ENCODE data around the gene ZGLP1.
A peak's percentile ranks its signal among the peaks of the same experiment; 100 is the strongest.

The ZGLP1 gene

DNA sequence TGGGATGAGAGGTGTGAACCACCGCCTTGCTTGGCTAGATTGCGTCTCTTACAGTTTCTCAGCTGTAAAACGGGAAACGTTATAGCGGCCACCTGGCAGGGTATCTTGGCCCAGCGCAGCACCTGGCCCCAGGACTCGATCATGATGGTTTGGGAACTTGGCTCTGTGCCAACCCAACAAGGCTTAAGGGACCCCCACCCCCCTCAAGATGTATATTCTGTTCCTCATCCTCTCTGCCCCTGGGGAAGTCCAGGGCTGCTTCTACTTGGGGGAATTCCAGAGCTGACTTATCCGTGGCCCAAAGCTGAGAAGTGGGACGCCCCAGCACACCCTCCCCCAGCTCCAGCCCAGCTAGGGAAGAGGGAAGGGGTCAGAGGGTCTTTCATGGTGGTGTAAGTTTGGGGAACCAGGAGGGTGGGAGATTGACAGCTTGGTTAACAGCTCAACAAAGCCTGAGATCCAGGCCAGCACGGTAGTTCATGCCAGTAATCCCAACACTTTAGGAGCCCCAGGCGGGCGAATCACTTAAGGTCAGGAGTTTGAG, 38.0 kb downstream of the ZGLP1 start:
- no peak for DNase-seq

DNA sequence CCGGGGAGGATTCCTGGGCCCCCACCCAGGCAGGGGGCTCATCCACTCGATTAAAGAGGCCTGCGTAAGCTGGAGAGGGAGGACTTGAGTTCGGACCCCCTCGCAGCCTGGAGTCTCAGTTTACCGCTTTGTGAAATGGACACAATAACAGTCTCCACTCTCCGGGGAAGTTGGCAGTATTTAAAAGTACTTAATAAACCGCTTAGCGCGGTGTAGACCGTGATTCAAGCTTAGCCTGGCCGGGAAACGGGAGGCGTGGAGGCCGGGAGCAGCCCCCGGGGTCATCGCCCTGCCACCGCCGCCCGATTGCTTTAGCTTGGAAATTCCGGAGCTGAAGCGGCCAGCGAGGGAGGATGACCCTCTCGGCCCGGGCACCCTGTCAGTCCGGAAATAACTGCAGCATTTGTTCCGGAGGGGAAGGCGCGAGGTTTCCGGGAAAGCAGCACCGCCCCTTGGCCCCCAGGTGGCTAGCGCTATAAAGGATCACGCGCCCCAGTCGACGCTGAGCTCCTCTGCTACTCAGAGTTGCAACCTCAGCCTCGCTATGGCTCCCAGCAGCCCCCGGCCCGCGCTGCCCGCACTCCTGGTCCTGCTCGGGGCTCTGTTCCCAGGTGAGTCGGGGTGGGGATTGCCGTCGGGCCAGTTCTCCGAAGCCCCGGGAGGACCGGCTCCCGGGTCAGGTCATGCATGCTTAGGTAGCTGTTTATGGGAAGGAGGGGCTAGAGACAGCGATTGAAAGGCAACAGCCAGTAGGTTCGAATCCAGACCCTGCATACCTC, 38.8 kb downstream of the ZGLP1 start, which contains the start of gene ICAM1:
TSS of gene ICAM1 (plus strand) at position 505 of the 779 bp plus-strand sequence. CDS start at position 545, 40 bp downstream.
- no peak for DNase-seq

DNA sequence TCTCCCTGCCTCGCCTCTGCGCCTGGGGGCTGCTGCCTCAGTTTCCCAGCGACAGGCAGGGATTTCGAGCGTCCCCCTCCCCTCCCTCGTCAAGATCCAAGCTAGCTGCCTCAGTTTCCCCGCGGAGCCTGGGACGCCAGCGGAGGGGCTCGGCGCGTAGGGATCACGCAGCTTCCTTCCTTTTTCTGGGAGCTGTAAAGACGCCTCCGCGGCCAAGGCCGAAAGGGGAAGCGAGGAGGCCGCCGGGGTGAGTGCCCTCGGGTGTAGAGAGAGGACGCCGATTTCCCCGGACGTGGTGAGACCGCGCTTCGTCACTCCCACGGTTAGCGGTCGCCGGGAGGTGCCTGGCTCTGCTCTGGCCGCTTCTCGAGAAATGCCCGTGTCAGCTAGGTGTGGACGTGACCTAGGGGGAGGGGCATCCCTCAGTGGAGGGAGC, 39.4 kb downstream of the ZGLP1 start:
- DNase-seq, result no peak

DNA sequence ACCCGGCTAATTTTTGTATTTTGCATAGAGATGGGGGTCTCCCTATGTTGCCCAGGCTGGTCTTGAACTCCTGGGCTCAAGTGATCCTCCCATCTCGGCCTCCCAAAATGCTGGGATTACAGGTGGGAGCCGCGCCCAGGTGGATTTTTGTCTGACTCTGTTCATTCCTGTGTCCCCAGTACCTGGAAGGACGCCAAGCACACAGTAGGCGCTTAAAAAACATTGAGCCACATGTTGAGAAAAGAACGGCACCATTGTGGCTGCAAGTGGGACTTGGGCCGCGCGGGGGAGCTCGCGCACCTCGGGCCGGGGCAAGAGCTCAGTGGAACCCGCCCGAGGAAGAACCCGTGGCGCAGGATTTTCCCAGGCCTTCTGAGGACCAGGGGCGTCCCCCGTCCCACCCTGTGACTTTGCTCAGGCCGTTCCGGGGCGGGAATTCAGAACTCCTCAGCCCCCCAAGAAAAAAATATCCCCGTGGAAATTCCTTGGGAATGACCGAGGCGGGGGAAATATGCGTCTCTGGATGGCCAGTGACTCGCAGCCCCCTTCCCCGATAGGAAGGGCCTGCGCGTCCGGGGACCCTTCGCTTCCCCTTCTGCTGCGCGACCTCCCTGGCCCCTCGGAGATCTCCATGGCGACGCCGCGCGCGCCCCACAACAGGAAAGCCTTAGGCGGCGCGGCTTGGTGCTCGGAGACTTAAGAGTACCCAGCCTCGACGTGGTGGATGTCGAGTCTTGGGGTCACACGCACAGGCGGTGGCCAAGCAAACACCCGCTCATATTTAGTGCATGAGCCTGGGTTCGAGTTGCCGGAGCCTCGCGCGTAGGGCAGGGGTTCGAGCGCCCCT, 40.1 kb downstream of the ZGLP1 start:
- peak; percentile 44 for DNase-seq

DNA sequence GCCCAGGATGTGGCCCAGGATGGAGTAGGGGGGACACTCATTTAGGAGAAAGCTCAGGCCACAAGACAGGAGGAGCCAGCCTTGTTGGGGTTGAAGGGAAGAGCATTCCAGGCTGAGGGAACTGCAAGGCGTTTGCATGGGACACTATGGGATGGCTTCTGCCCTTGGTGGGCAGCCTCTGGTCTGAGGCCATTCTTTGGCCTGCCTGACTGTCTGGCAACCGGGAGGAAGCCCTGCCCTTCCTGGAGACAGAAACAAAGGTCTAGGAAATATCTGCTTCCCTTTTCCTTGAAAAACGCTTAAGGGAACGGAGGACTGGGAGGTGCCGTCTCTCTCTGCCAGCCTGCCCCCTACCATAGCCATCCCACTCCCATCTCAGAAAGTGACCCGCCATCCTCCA, 41.5 kb downstream of the ZGLP1 start:
- no peak for DNase-seq

DNA sequence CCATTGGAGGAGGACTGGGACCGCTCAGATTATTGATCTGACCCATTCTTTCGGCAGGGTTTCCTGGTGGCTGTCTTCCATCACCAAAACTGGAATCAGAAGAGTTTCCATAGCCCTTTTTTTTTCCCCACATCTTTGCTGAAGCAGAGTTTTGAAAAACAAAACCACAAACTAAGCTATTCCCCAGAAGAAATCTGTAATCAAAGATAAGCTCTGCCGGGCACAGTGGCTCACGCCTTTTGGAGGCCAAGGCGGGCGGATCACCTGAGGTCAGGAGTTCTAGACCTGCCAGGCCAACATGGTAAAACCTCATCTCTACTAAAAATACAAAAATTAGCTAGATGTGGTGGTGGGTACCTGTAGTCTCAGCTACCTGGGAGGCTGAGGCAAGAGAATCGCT, 42.9 kb downstream of the ZGLP1 start:
- DNase-seq, result no peak

DNA sequence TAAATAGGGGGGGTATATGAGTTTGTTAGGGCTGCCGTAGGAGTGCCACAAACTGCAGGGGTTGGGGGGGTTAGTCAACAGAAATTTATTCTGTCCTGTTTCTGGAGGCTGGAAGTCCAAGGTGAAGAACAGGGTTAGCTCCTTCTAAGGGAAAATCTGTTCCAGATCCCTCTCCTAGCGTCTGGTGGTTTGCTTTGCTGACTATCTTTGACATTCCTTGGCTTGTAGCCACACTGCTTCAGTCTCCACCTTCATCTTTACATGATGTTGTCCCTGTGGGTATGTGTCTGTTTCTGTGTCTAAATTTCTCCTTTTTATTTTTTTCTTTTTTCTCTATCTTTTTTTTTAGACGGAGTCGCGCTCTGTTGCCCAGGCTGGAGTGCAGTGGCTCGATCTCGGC, 46.8 kb downstream of the ZGLP1 start:
- no peak for DNase-seq

DNA sequence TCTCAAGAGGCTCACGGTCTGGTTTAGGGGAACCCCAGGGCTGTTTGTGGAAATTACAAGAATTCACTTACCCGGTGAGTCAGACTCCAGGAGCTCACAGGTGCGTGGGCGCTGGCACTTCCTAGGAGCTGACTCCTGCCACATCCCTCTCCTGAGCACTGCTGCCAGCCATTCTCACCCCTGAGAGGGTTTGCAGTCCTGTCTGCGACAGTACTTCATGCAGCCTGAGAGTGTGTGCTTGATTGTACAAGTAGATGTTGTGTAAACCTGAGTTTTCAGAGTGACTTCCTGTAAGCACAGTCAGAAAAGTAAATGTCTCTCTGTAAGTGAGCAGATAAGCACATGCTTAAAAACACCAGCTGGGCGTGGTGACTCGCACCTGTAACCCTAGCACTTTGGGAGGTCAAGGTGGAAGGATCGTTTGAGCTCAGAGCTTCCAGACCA, 49.5 kb downstream of the ZGLP1 start:
- no peak for DNase-seq

DNA sequence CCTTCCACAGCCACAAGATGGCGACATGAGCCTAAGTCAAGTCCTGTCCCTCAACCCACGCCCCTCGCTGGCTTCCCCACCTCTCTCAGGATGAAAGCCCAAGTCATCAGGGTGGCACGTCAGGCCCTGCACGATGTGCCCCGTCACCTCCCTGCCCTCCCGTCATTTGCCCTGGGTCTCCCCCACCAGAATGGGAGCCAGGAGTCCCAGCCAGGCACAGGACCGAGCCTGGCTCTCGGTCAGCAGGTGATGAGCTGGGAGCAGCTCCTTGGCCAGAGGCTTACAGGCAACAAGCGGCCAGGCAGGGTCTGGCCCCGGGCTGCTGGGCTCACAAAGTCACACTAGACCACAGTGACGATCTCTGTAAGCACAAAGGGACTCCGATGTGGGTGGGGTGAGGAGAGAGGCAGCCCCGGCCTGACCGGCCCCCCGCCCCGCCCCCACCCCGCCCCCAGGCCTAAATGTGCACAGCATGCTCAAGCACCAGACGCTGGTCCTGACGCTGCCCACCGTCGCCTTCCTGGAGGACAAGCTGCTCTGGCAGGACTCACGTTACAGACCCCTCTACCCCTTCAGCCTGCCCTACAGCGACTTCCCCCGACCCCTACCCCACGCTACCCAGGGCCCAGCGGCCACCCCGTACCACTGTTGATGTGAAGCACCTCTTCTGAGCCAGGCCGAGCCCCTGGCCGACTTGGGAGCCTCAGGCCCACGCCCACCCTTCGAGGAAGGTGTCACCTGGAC, 50.3 kb downstream of the ZGLP1 start:
- peak; percentile 48 for DNase-seq

DNA sequence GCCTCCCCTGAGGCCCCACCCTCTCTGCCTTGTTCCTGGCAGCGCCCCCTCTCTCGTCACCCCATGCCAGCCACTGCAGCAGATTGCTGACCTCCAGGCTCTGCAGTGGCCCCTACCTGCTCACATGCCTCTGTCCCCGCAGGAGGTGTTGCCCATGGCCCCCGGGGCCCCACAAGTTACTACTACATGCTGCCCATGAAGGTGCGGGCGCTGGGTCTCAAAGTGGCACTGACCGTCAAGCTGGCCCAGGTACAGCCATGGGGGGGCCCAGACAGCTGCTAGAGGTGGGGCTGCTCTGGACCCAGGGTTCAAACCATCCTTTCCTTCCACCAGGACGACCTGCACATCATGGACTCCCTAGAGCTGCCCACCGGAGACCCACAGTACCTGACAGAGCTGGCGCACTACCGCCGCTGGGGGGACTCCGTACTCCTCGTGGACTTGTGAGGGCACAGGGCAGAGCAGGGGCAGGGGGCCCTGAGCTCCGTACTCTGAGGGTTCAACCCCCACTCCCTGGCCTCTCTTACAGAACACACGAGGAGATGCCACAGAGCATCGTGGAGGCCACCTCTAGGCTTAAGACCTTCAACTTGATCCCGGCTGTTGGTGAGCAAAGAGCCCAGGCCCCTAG, 51.4 kb downstream of the ZGLP1 start:
- DNase-seq, result no peak

DNA sequence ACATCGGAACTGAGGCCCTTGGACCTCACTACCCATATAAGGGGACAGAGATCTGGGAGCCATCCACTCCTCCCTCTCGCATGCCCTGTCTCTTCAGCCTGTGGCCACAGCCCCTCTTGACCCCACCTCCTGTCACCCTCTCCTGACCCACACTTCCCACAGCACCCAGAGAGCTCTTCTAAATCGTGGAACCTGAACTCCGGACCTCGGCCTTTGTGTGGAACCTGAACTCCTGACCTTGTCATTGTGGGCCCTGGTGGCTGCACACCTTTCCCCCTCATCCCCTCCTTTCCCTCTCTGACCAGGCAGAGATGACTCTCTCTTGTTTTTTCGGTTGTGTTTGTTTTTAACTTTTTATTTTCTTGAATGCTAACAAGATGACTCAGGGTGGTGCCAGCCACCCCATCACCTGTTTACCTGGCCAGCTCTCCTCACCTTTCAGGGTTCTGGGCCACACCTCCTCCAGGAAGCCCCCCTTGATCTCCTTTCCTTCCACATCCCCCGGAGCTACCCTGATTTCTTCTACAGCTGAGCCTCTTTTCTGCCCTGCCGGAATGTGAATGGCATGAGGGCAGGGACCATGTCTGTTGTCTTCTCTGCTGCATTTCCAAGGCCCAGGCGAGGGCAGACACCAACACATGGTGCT, 52.5 kb downstream of the ZGLP1 start:
- no peak for DNase-seq

DNA sequence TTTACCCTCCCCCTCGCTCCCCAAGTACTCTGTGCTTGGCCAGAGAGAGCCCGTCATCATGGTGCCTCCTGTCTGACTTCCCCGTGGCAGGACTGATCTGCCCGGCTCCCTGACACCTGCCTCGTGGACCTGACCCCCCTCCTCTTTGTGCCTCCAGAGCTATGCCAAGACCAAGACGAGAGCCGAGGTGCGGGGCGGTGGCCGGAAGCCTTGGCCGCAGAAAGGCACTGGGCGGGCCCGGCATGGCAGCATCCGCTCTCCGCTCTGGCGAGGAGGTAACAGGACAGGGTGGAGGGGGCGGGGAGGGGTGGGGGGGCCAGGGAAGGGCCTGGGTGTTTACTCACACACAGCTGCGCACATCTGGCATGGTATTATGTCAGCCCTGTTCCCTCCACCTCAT, 53.1 kb downstream of the ZGLP1 start:
- DNase-seq, result no peak

DNA sequence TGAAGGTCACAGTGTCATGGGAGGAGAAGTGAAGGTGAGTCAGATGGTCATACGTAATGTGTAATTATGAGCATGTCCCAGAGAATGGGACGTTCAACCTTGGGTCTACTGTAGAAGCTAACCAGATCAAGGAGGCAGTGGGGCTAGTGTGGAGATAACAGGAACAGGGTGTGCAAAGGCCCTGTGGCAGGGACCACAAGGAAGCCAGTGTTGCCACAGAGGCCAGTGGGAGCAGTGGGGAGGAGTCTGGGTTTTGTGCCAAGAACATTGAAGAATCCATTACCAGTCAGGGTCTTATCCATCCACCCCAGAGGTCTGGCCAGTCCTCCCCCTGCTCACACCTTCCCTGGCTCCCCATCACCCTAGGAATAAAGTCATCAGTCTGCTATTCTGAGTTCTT, 54.3 kb downstream of the ZGLP1 start:
- no peak for DNase-seq
